Esophagus muscularis mucosa (tissue), 4 donors: ENCODE measurements around the gene ADCY1. TPM values are rescaled to one million over a fixed set of nuclear protein-coding genes. Genes with fewer than 3 reads are reported as not detected.

Experiments
- DNase-seq: peaks from one replicate; pipeline ENCODE4 v3.0.0-alpha.2; 2017; ENCODE audit errors: extremely low spot score
- H3K27ac ChIP-seq, 4 donors: fragments of 200-600 bp; sonication (generic); replicated peaks in 1 of 4; 1 replicate in 3 of 4; 2 replicates in 1 of 4; pipeline ENCODE4 v1.5.1; 2016 to 2019; ENCODE audit warnings: mild to moderate bottlenecking in 1 of 4
- H3K27me3 ChIP-seq, 4 donors: fragments of 200-600 bp; sonication (generic); one replicate each; pipeline versions ENCODE4 v1.5.1 to v1.6.0; 2016 to 2019
- H3K36me3 ChIP-seq, 4 donors: fragments of 200-600 bp; sonication (generic); one replicate each; pipeline ENCODE4 v1.5.1; 2016 to 2019
- H3K4me1 ChIP-seq, 4 donors: fragments of 200-600 bp; sonication (generic); one replicate each; pipeline ENCODE4 v1.5.1; 2016 to 2019
- H3K4me3 ChIP-seq, 4 donors: fragments of 200-600 bp; sonication (generic); 1 replicate in 2 of 4; 2 replicates in 2 of 4; pipeline ENCODE4 v1.5.1; 2016 to 2019; ENCODE audit warnings: mild to moderate bottlenecking in 4 of 4, moderate library complexity in 1 of 4
- H3K9me3 ChIP-seq, 4 donors: fragments of 200-600 bp; sonication (generic); 1 replicate in 3 of 4; 2 replicates in 1 of 4; pipeline ENCODE4 v1.5.1; 2016 to 2019
- CTCF ChIP-seq, 3 experiments: fragments of 200-600 bp in 2 of 3; fragments of 450-650 bp in 1 of 3; sonication (generic) in 2 of 3; IDR thresholded peaks; one replicate each; pipeline ENCODE4 v1.5.1; 2017 to 2019; ENCODE audit warnings: antibody characterized with exemption in 3 of 3, mild to moderate bottlenecking in 2 of 3, moderate library complexity in 1 of 3
- EP300 ChIP-seq: sonication (generic); formaldehyde crosslinking; IDR thresholded peaks from one replicate; pipeline ENCODE4 v1.6.1; 2017; ENCODE audit warnings: antibody characterized with exemption
- POLR2A ChIP-seq: fragments of 450-650 bp; IDR thresholded peaks from one replicate; pipeline ENCODE4 v1.6.1; 2017; ENCODE audit warnings: antibody characterized with exemption, moderate library complexity, mild to moderate bottlenecking, low read depth
- POLR2AphosphoS5 ChIP-seq, 2 donors: sonication (generic); formaldehyde crosslinking; IDR thresholded peaks; one replicate each; pipeline ENCODE4 v1.6.1; 2017; ENCODE audit warnings: antibody characterized with exemption in 2 of 2
- WGBS: methylation state at CpG from one replicate; pipeline ENCODE4 v1.1.5; 2018; 5-methylcytosine and 5-hydroxymethylcytosine counted together
- intact Hi-C: fragments of 100-400 bp; cut with DNase I; formaldehyde crosslinking; loops from one replicate; pipeline ENCODE4 v1.15.1; 2023
- total RNA-seq, 4 donors: library from RNA; depleted of rRNA; stranded (reverse); fragments of >200 nt; gene quantifications; one replicate each; pipeline versions ENCODE4 v1.1.0 to v1.2.1, GENCODE V29; 2016

ADCY1 gene
- total RNA-seq, 4 donors from 2014 or later, result 0.42 to 2.1 (median 1.2) TPM

- Histone ChIP-seq H3K27ac (no peak overlapping the region), H3K9me3 (no peaks in the 10 kb centered on the region), H3K36me3 (no peaks in the 10 kb centered on the region), H3K4me3 (no peak overlapping the region), H3K27me3 (no peaks in the 10 kb centered on the region), H3K4me1 (peaks cover 0 to 5% (median 2%) of the 10 kb centered on the region in 4 donors)
- WGBS, result 91% methylated on average over 5 of the region's 5 CpGs
- no peak for DNase-seq
- TF ChIP-seq POLR2AphosphoS5 (IDR thresholded peaks at IDR 0.05) (no peak), POLR2A (no peak), CTCF (IDR thresholded peaks at IDR 0.05) (no peak), EP300 (no peak)
- intact Hi-C loops, result no loop called here
These were observed 137.0 kb downstream of the ADCY1 start for GRCh38 chr7:45711161-45711490.

GRCh38 chr7:45712057-45712689 lies 138.0 kb downstream of the ADCY1 start:
- peak; percentile 77 for DNase-seq
- H3K27me3 ChIP-seq, result no peaks in the 10 kb centered on the region
- H3K9me3 ChIP-seq, result no peaks in the 10 kb centered on the region
- peaks cover 0 to 5% (median 2%) of the 10 kb centered on the region in 4 donors for H3K4me1 ChIP-seq
- WGBS, result 83% methylated on average over 2 of the region's 2 CpGs
- H3K36me3 ChIP-seq, result no peaks in the 10 kb centered on the region
- TF ChIP-seq POLR2AphosphoS5 (IDR thresholded peaks at IDR 0.05) (no peak), CTCF (IDR thresholded peaks at IDR 0.05) (no peak), POLR2A (no peak), EP300 (no peak)
- H3K4me3 ChIP-seq, result no peak overlapping the region
- intact Hi-C loops, result no loop called here
- H3K27ac ChIP-seq, result no peak overlapping the region

- intact Hi-C loops, result no loop called here
- Histone ChIP-seq H3K4me1 (peaks cover 0 to 5% (median 2%) of the 10 kb centered on the region in 4 donors), H3K9me3 (no peaks in the 10 kb centered on the region), H3K27ac (no peak overlapping the region), H3K27me3 (no peaks in the 10 kb centered on the region), H3K4me3 (no peak overlapping the region), H3K36me3 (no peaks in the 10 kb centered on the region)
- no peak for TF ChIP-seq POLR2A
- TF ChIP-seq POLR2AphosphoS5 (IDR thresholded peaks at IDR 0.05), result no peak
- TF ChIP-seq CTCF (IDR thresholded peaks at IDR 0.05), result no peak
- TF ChIP-seq EP300, result no peak
- peak; percentile 89 for DNase-seq
- 92% methylated on average over 6 of the region's 6 CpGs for WGBS
These were observed 138.9 kb downstream of the ADCY1 start for GRCh38 chr7:45712872-45713668.

- DNase-seq, result peak; percentile 70
- WGBS, result 86% methylated on average over 15 of the region's 23 CpGs
- Histone ChIP-seq H3K4me3 (no peak overlapping the region), H3K36me3 (no peaks in the 10 kb centered on the region), H3K27me3 (no peaks in the 10 kb centered on the region), H3K9me3 (no peaks in the 10 kb centered on the region), H3K27ac (no peak overlapping the region), H3K4me1 (peaks cover 0 to 5% (median 2%) of the 10 kb centered on the region in 4 donors)
- TF ChIP-seq CTCF (IDR thresholded peaks at IDR 0.05) (no peak), POLR2AphosphoS5 (IDR thresholded peaks at IDR 0.05) (no peak), EP300 (no peak), POLR2A (no peak)
- intact Hi-C loops, result no loop called here
These were observed 139.7 kb downstream of the ADCY1 start for GRCh38 chr7:45713669-45714520.
